HG02588 (cell line): ENCODE results near the gene MYH10.

Experiments used
- ATAC-seq: cut with Tn5 transposase; IDR thresholded peaks from one replicate; pipeline ENCODE4 v1.9.1; 2021; ENCODE audit warnings: mild to moderate bottlenecking, moderate library complexity; ENCODE audit not compliant: unreplicated experiment

The MYH10 gene

GRCh38 chr17:8477715-8478441, 152.6 kb downstream of the MYH10 start:
- ATAC-seq, result no peak

- ATAC-seq, result no peak
Observed at GRCh38 chr17:8477171-8477570, 153.4 kb downstream of the MYH10 start.

GRCh38 chr17:8476741-8477140, 153.8 kb downstream of the MYH10 start:
- no peak for ATAC-seq

GRCh38 chr17:8475781-8476180, 154.7 kb downstream of the MYH10 start:
- ATAC-seq, result no peak

GRCh38 chr17:8475227-8475626, 155.3 kb downstream of the MYH10 start:
- ATAC-seq, result no peak

- ATAC-seq, result no peak
Observed at GRCh38 chr17:8474826-8475225, 155.7 kb downstream of the MYH10 start.

GRCh38 chr17:8473451-8474192, 156.9 kb downstream of the MYH10 start:
- ATAC-seq, result no peak

- ATAC-seq, result no peak
Observed at GRCh38 chr17:8472663-8473062, 157.9 kb downstream of the MYH10 start.

GRCh38 chr17:8470447-8471047, 160.0 kb downstream of the MYH10 start:
- no peak for ATAC-seq

GRCh38 chr17:8469964-8470363, 160.6 kb downstream of the MYH10 start:
- no peak for ATAC-seq

- ATAC-seq, result no peak
Observed at GRCh38 chr17:8468980-8469379, 161.5 kb downstream of the MYH10 start.

GRCh38 chr17:8468127-8468526, 162.4 kb downstream of the MYH10 start:
- no peak for ATAC-seq

GRCh38 chr17:8467527-8467926, 163.0 kb downstream of the MYH10 start:
- no peak for ATAC-seq

GRCh38 chr17:8466873-8467272, 163.7 kb downstream of the MYH10 start:
- no peak for ATAC-seq

- ATAC-seq, result no peak
Observed at GRCh38 chr17:8466456-8466855, 164.1 kb downstream of the MYH10 start.

- ATAC-seq, result no peak
Observed at GRCh38 chr17:8465759-8466158, 164.8 kb downstream of the MYH10 start.

GRCh38 chr17:8465356-8465755, 165.2 kb downstream of the MYH10 start:
- no peak for ATAC-seq

- ATAC-seq, result no peak
Observed at GRCh38 chr17:8464941-8465340, 165.6 kb downstream of the MYH10 start.

- ATAC-seq, result no peak
Observed at GRCh38 chr17:8463099-8463498, 167.4 kb downstream of the MYH10 start.

- ATAC-seq, result no peak
Observed at GRCh38 chr17:8462564-8462963, 168.0 kb downstream of the MYH10 start.

GRCh38 chr17:8459831-8460230, 170.7 kb downstream of the MYH10 start:
- no peak for ATAC-seq

- ATAC-seq, result no peak
Observed at GRCh38 chr17:8459107-8459506, 171.4 kb downstream of the MYH10 start.
